Keratinocyte (primary cell): ENCODE results near the gene AKNA.

ENCODE experiments used
- EZH2 ChIP-seq: IDR thresholded peaks from one replicate; pipeline ENCODE4 v1.6.1; 2012; ENCODE audit warnings: inconsistent platforms, mild to moderate bottlenecking, low read length, moderate library complexity
- TF ChIP-seq, protein P1 (sequence below), 3 experiments: IDR thresholded peaks in 1 of 3; conservative IDR thresholded peaks in 1 of 3; optimal IDR thresholded peaks in 1 of 3; 2 replicates in 2 of 3; 3 replicates in 1 of 3; pipeline versions ENCODE3 to v1.5.1; 2011; ENCODE audit warnings: low read length in 3 of 3, mild to moderate bottlenecking in 3 of 3, moderate library complexity in 2 of 3, control low read depth in 1 of 3, inconsistent platforms in 1 of 3; ENCODE audit not compliant: insufficient read depth in 2 of 3; ENCODE audit errors: extremely low read depth in 1 of 3

DNA sequence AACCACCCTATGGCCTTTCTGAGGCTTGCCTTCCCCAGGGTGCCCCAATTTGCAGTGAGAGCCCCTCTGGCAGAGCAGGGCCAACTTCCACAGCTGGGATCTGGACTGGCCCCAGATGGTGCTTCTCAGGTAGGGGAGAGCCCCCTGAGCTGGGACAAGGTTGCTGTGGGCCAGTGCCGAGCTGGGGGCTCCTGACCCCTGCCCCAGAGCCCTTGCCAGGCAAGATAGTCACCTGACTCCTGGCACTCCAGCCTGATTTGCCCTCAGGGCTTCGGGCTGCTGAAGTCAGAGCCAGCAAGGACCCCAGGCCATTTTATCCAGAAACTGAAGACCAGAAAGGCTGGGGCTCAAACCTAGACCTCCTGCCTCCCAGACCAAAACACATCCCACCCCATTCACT is 33.4 kb upstream of the AKNA start:
- TF ChIP-seq EZH2 = no peak
- TF ChIP-seq, protein P1, sequence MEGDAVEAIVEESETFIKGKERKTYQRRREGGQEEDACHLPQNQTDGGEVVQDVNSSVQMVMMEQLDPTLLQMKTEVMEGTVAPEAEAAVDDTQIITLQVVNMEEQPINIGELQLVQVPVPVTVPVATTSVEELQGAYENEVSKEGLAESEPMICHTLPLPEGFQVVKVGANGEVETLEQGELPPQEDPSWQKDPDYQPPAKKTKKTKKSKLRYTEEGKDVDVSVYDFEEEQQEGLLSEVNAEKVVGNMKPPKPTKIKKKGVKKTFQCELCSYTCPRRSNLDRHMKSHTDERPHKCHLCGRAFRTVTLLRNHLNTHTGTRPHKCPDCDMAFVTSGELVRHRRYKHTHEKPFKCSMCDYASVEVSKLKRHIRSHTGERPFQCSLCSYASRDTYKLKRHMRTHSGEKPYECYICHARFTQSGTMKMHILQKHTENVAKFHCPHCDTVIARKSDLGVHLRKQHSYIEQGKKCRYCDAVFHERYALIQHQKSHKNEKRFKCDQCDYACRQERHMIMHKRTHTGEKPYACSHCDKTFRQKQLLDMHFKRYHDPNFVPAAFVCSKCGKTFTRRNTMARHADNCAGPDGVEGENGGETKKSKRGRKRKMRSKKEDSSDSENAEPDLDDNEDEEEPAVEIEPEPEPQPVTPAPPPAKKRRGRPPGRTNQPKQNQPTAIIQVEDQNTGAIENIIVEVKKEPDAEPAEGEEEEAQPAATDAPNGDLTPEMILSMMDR (optimal IDR thresholded peaks at IDR 0.05 in 1 of 3, IDR thresholded peaks at IDR 0.05 in 1 of 3, conservative IDR thresholded peaks at IDR 0.05 in 1 of 3; ENCODE audit: extremely low read depth in 1 of 3, insufficient read depth in 2 of 3, low read length in 3 of 3) = no peak
